Loucy (cell line): ENCODE results near the gene GNPTG.

Experiments used
- H2AFZ ChIP-seq: fragments of 200-600 bp; sonication (generic); 2 replicates; pipeline ENCODE4 v1.6.0; 2016; ENCODE audit warnings: antibody characterized with exemption, mild to moderate bottlenecking, low read length, moderate library complexity
- H3F3A ChIP-seq: fragments of 200-600 bp; 2 replicates; pipeline ENCODE4 v1.6.0; 2016; ENCODE audit warnings: antibody characterized with exemption, low read depth, mild to moderate bottlenecking
- H3K27me3 ChIP-seq: fragments of 200-600 bp; sonication (generic); 2 replicates; pipeline ENCODE4 v1.6.1; 2014; ENCODE audit warnings: low read length, mild to moderate bottlenecking; ENCODE audit not compliant: insufficient read depth, poor library complexity, severe bottlenecking
- H3K36me3 ChIP-seq: fragments of 200-600 bp; sonication (generic); 2 replicates; pipeline ENCODE4 v1.6.1; 2016; ENCODE audit warnings: low read length; ENCODE audit not compliant: insufficient read depth
- H3K4me1 ChIP-seq: fragments of 200-600 bp; sonication (generic); 2 replicates; pipeline ENCODE4 v1.5.1; 2014; ENCODE audit warnings: low read length, mild to moderate bottlenecking; ENCODE audit not compliant: insufficient read depth, poor library complexity, severe bottlenecking
- H3K4me2 ChIP-seq: fragments of 200-600 bp; sonication (generic); 2 replicates; pipeline ENCODE4 v1.6.0; 2014; ENCODE audit warnings: antibody characterized with exemption, low read length, low read depth, mild to moderate bottlenecking; ENCODE audit not compliant: poor library complexity, severe bottlenecking
- H3K4me3 ChIP-seq: fragments of 200-600 bp; sonication (generic); 2 replicates; pipeline ENCODE4 v1.5.1; 2014; ENCODE audit warnings: low read length, mild to moderate bottlenecking, mixed read lengths; ENCODE audit not compliant: poor library complexity, severe bottlenecking
- H3K79me2 ChIP-seq: fragments of 200-600 bp; sonication (generic); 2 replicates; pipeline ENCODE4 v1.6.1; 2014; ENCODE audit warnings: low read length; ENCODE audit not compliant: insufficient read depth
- H3K9ac ChIP-seq: fragments of 200-600 bp; sonication (generic); 2 replicates; pipeline ENCODE4 v1.6.0; 2014; ENCODE audit warnings: mild to moderate bottlenecking, low read depth, low read length, moderate library complexity; ENCODE audit not compliant: poor library complexity, severe bottlenecking
- H3K9me2 ChIP-seq: fragments of 200-600 bp; sonication (generic); replicated peaks from 2 replicates; pipeline ENCODE4 v1.6.1; 2016; ENCODE audit warnings: low read depth, low read length, mixed read lengths
- H3K9me3 ChIP-seq: fragments of 200-600 bp; sonication (generic); 2 replicates; pipeline ENCODE4 v1.6.1; 2014; ENCODE audit warnings: mild to moderate bottlenecking, antibody characterized with exemption, low read length, low read depth; ENCODE audit not compliant: insufficient read depth
- H4K20me1 ChIP-seq: fragments of 200-600 bp; sonication (generic); 2 replicates; pipeline ENCODE4 v1.6.0; 2014; ENCODE audit warnings: antibody characterized with exemption, low read length, mild to moderate bottlenecking; ENCODE audit not compliant: insufficient read depth, poor library complexity, severe bottlenecking
- CTCF ChIP-seq: fragments of 200-600 bp; sonication (generic); conservative IDR thresholded peaks from 2 replicates; pipeline ENCODE4 v1.5.1; 2014; ENCODE audit warnings: mild to moderate bottlenecking, antibody characterized with exemption, low read length
- EZH2phosphoT487 ChIP-seq: fragments of 200-600 bp; IDR thresholded peaks from 2 replicates; pipeline ENCODE4 v1.6.1; 2018; ENCODE audit warnings: antibody characterized with exemption, mild to moderate bottlenecking, moderate library complexity, borderline replicate concordance

The GNPTG gene

GRCh38 chr16:1378804-1379303 is 27.1 kb downstream of the GNPTG start:
- H4K20me1 ChIP-seq: no peaks in the 10 kb centered on the region

GRCh38 chr16:1379304-1380076 is 27.8 kb downstream of the GNPTG start:
- H3K4me3 ChIP-seq: no peak overlapping the region
- no peaks in the 10 kb centered on the region for H3K36me3 ChIP-seq
- H4K20me1 ChIP-seq: no peaks in the 10 kb centered on the region
- no peaks in the 10 kb centered on the region for H3K27me3 ChIP-seq
- TF ChIP-seq CTCF (no peak), EZH2phosphoT487 (no peak)
- no peak overlapping the region for H3K9ac ChIP-seq
- H3K9me2 ChIP-seq: no peaks in the 10 kb centered on the region
- H3K4me2 ChIP-seq: no peak overlapping the region
- no peaks in the 10 kb centered on the region for H3K4me1 ChIP-seq
- H2AFZ ChIP-seq: no peak overlapping the region
- no peaks in the 10 kb centered on the region for H3K79me2 ChIP-seq
- no peaks in the 10 kb centered on the region for H3K9me3 ChIP-seq
- no peaks in the 10 kb centered on the region for H3F3A ChIP-seq

More at GRCh38 chr16:1378804-1379303, 27.1 kb downstream of the GNPTG start:
- Histone ChIP-seq H3K27me3 (no peaks in the 10 kb centered on the region), H2AFZ (no peak overlapping the region), H3K9me3 (no peaks in the 10 kb centered on the region), H3K9me2 (no peaks in the 10 kb centered on the region), H3K4me2 (no peak overlapping the region), H3K4me3 (no peak overlapping the region), H3K4me1 (no peaks in the 10 kb centered on the region), H3F3A (no peaks in the 10 kb centered on the region), H3K36me3 (no peaks in the 10 kb centered on the region), H3K79me2 (no peaks in the 10 kb centered on the region), H3K9ac (no peak overlapping the region)
- no peak for TF ChIP-seq CTCF
- TF ChIP-seq EZH2phosphoT487: no peak

GRCh38 chr16:1380195-1380594 is 28.5 kb downstream of the GNPTG start:
- no peaks in the 10 kb centered on the region for H3K27me3 ChIP-seq
- no peaks in the 10 kb centered on the region for H3K9me3 ChIP-seq
- no peaks in the 10 kb centered on the region for H3K36me3 ChIP-seq
- H3K9ac ChIP-seq: no peak overlapping the region
- no peaks in the 10 kb centered on the region for H3K4me1 ChIP-seq
- no peak overlapping the region for H3K4me2 ChIP-seq
- H3F3A ChIP-seq: no peaks in the 10 kb centered on the region
- no peaks in the 10 kb centered on the region for H3K9me2 ChIP-seq
- no peak overlapping the region for H2AFZ ChIP-seq
- no peak overlapping the region for H3K4me3 ChIP-seq
- H3K79me2 ChIP-seq: no peaks in the 10 kb centered on the region
- TF ChIP-seq CTCF (no peak), EZH2phosphoT487 (no peak)
- H4K20me1 ChIP-seq: no peaks in the 10 kb centered on the region
